ENCODE results near the gene RAD51B.

DNA sequence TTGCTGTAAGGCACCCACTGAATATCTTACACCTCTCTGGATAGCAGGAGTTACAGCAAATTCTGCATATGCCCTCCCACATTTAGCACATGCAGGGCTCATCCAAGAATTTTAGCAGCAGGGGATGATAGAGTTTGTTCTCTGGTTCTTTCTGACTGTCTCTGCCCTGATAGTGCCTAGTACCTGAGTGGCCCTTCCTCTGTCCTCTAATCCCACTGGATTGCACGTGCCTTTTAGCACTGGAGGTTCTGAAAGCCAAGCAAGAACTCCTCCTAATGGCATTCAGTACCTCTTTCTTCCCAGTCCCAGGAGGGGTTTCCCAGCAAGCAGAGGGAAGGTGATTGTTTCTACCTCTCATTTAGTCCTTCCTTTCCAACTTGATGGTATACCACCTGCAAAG, 566.9 kb downstream of the RAD51B start:
- TF ChIP-seq, protein P1, sequence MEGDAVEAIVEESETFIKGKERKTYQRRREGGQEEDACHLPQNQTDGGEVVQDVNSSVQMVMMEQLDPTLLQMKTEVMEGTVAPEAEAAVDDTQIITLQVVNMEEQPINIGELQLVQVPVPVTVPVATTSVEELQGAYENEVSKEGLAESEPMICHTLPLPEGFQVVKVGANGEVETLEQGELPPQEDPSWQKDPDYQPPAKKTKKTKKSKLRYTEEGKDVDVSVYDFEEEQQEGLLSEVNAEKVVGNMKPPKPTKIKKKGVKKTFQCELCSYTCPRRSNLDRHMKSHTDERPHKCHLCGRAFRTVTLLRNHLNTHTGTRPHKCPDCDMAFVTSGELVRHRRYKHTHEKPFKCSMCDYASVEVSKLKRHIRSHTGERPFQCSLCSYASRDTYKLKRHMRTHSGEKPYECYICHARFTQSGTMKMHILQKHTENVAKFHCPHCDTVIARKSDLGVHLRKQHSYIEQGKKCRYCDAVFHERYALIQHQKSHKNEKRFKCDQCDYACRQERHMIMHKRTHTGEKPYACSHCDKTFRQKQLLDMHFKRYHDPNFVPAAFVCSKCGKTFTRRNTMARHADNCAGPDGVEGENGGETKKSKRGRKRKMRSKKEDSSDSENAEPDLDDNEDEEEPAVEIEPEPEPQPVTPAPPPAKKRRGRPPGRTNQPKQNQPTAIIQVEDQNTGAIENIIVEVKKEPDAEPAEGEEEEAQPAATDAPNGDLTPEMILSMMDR (conservative IDR thresholded peaks at IDR 0.05) = no peak
- TF ChIP-seq EZH2 (IDR thresholded peaks at IDR 0.05; ENCODE audit: low read depth) = no peak
